HCT116 (cell line): ENCODE data around the gene GNG7. TPM values are rescaled to one million over a fixed set of nuclear protein-coding genes. Genes with fewer than 3 reads are reported as not detected.
"Not testable (repeated sequence)": the region's sequence is repeated elsewhere in the genome, so short reads cannot be mapped to it uniquely, and the experiment has no call there.

Source experiments
- ATAC-seq: fragments of 200-7000 bp; cut with Tn5 transposase; 2 replicates; pipeline ENCODE4 v1.9.1; 2020; ENCODE audit warnings: mild to moderate bottlenecking, moderate library complexity
- BruUV-seq: library from RNA; stranded (reverse); fragments of 400-500 nt; replicated peaks from 2 replicates; lab custom pipeline; 2021; lab: Mats Ljungman, UMichigan
- CTCF ChIA-PET: fragments of 300-600 bp; sonication (Branson Sonifier 250); formaldehyde crosslinking; loops from one replicate; lab custom pipeline; 2021; ENCODE audit warnings: antibody characterized with exemption; lab: Charles Lee
- POLR2A ChIA-PET: fragments of 300-600, 350-600 bp; sonication (Branson Sonifier 250); formaldehyde crosslinking; loops from one replicate; lab custom pipeline; 2021; ENCODE audit warnings: antibody characterized with exemption; lab: Charles Lee
- RAD21 ChIA-PET, 2 experiments: fragments of 300-600 bp; sonication (Branson Sonifier 250); formaldehyde crosslinking; loops; one replicate each; lab custom pipeline; 2023; ENCODE audit warnings: low total read pairs in 2 of 2; ENCODE audit not compliant: uncharacterized antibody in 2 of 2, unreplicated experiment in 2 of 2, low non-redundant PET in 1 of 2; lab: Charles Lee
- DNase-seq: peaks from one replicate; pipeline ENCODE4 v3.0.0-alpha.2; 2010; ENCODE audit warnings: low read depth, low spot score
- H2AFZ ChIP-seq: fragments of 200-600 bp; shearing (Covaris generic), sonication (generic); 2 replicates; pipeline ENCODE4 v1.6.1; 2017; ENCODE audit warnings: low read depth, mixed run types, mixed read lengths, antibody characterized with exemption, low read length; ENCODE audit not compliant: poor library complexity, severe bottlenecking
- H3K27ac ChIP-seq: 2 replicates; pipeline ENCODE4 v1.5.1; 2012; ENCODE audit warnings: low read depth, low read length
- H3K27me3 ChIP-seq: fragments of 200-600 bp; sonication (generic); 2 replicates; pipeline ENCODE4 v1.6.1; 2016; ENCODE audit warnings: mixed run types, low read length, mixed read lengths; ENCODE audit not compliant: insufficient read depth
- H3K36me3 ChIP-seq, 2 experiments: fragments of 200-500 bp in 1 of 2; fragments of 200-600 bp in 1 of 2; sonication (Bioruptor generic) in 1 of 2; sonication (generic) in 1 of 2; 2 replicates each; pipeline versions ENCODE4 v1.5.1 to v1.6.1; 2014 to 2016; ENCODE audit warnings: low read length in 2 of 2, inconsistent platforms in 1 of 2, mixed read lengths in 1 of 2, mixed run types in 1 of 2; ENCODE audit not compliant: insufficient read depth in 2 of 2, control insufficient read depth in 1 of 2
- H3K4me1 ChIP-seq, 2 experiments: fragments of 200-600 bp in 1 of 2; sonication (generic) in 1 of 2; 2 replicates each; pipeline versions ENCODE4 v1.5.1 to v1.6.1; 2012 to 2017; ENCODE audit warnings: low read length in 2 of 2, inconsistent platforms in 1 of 2, mild to moderate bottlenecking in 1 of 2, mixed read lengths in 1 of 2, mixed run types in 1 of 2, moderate library complexity in 1 of 2; ENCODE audit not compliant: insufficient read depth in 2 of 2, control insufficient read depth in 1 of 2
- H3K4me2 ChIP-seq: fragments of 200-600 bp; sonication (generic); 2 replicates; pipeline ENCODE4 v1.6.1; 2017; ENCODE audit warnings: mixed run types, low read length, mixed read lengths
- H3K4me3 ChIP-seq, 2 experiments: fragments of 200-600 bp in 1 of 2; sonication (generic) in 1 of 2; replicated peaks in 1 of 2; 2 replicates each; pipeline ENCODE4 v1.5.1; 2011 to 2016; ENCODE audit warnings: low read length in 2 of 2, control low read depth in 1 of 2, low read depth in 1 of 2, mild to moderate bottlenecking in 1 of 2, mixed read lengths in 1 of 2, mixed run types in 1 of 2
- H3K79me2 ChIP-seq: fragments of 200-600 bp; sonication (generic); 2 replicates; pipeline ENCODE4 v1.6.1; 2017; ENCODE audit warnings: mild to moderate bottlenecking, mixed run types, low read length, moderate library complexity, mixed read lengths; ENCODE audit not compliant: insufficient read depth
- H3K9ac ChIP-seq: fragments of 200-600 bp; sonication (generic); 2 replicates; pipeline ENCODE4 v1.6.1; 2016; ENCODE audit warnings: low read length, mixed read lengths
- H3K9me2 ChIP-seq: fragments of 200-600 bp; sonication (generic), shearing (Covaris generic); 2 replicates; pipeline ENCODE4 v1.6.1; 2017; ENCODE audit warnings: mixed run types, mild to moderate bottlenecking, moderate library complexity; ENCODE audit not compliant: insufficient read depth
- H3K9me3 ChIP-seq, 2 experiments: fragments of 200-500 bp in 1 of 2; fragments of 200-600 bp in 1 of 2; sonication (Bioruptor generic) in 1 of 2; sonication (generic) in 1 of 2; 2 replicates each; pipeline ENCODE4 v1.6.1; 2014 to 2017; ENCODE audit warnings: low read length in 2 of 2, mixed read lengths in 2 of 2, inconsistent platforms in 1 of 2, low read depth in 1 of 2, mild to moderate bottlenecking in 1 of 2, mixed run types in 1 of 2, moderate library complexity in 1 of 2; ENCODE audit not compliant: control insufficient read depth in 1 of 2, insufficient read depth in 1 of 2
- H4K20me1 ChIP-seq: fragments of 200-600 bp; sonication (generic), shearing (Covaris generic); 2 replicates; pipeline ENCODE4 v1.6.1; 2017; ENCODE audit warnings: mixed run types, mild to moderate bottlenecking, moderate library complexity; ENCODE audit not compliant: insufficient read depth
- ATF3 ChIP-seq: IDR thresholded peaks from 2 replicates; pipeline ENCODE4 v1.6.1; 2012
- CBX3 ChIP-seq: IDR thresholded peaks from 2 replicates; pipeline ENCODE4 v1.6.1; 2012; ENCODE audit warnings: low read depth
- CTCF ChIP-seq, 3 experiments: fragments of 200-600 bp in 1 of 3; sonication (generic) in 1 of 3; IDR thresholded peaks in 2 of 3; conservative IDR thresholded peaks in 1 of 3; 2 replicates each; pipeline ENCODE4 v1.5.1; 2012 to 2017; ENCODE audit warnings: low read depth in 2 of 3, low read length in 2 of 3, antibody characterized with exemption in 1 of 3, borderline replicate concordance in 1 of 3, control low read depth in 1 of 3, mild to moderate bottlenecking in 1 of 3, mixed read lengths in 1 of 3, mixed run types in 1 of 3, moderate library complexity in 1 of 3; ENCODE audit not compliant: insufficient read depth in 1 of 3
- EGR1 ChIP-seq: IDR thresholded peaks from 2 replicates; pipeline ENCODE4 v1.6.1; 2012; ENCODE audit warnings: low read depth
- EZH2phosphoT487 ChIP-seq: fragments of 200-600 bp; IDR thresholded peaks from 2 replicates; pipeline ENCODE4 v1.6.1; 2018; ENCODE audit warnings: antibody characterized with exemption, borderline replicate concordance
- MAX ChIP-seq: IDR thresholded peaks from 2 replicates; pipeline ENCODE4 v1.6.1; 2012
- POLR2AphosphoS5 ChIP-seq: IDR thresholded peaks from 2 replicates; pipeline ENCODE4 v1.6.1; 2011; ENCODE audit warnings: mild to moderate bottlenecking, low read depth, low read length, moderate library complexity
- RAD21 ChIP-seq: IDR thresholded peaks from 2 replicates; pipeline ENCODE4 v1.6.1; 2012; ENCODE audit warnings: low read depth, mild to moderate bottlenecking
- SIN3A ChIP-seq: IDR thresholded peaks from 2 replicates; pipeline ENCODE4 v1.6.1; 2012; ENCODE audit warnings: low read depth
- SP1 ChIP-seq: IDR thresholded peaks from 2 replicates; pipeline ENCODE4 v1.6.1; 2012; ENCODE audit warnings: low read depth
- TCF7L2 ChIP-seq: IDR thresholded peaks from 2 replicates; pipeline ENCODE4 v1.7.0; 2011; ENCODE audit warnings: borderline replicate concordance, inconsistent platforms; ENCODE audit not compliant: insufficient read depth, insufficient read length; ENCODE audit errors: extremely low read depth
- ZBTB33 ChIP-seq: IDR thresholded peaks from 2 replicates; pipeline ENCODE4 v1.6.1; 2011; ENCODE audit warnings: mild to moderate bottlenecking, low read length, moderate library complexity; ENCODE audit not compliant: insufficient replicate concordance; ENCODE audit errors: extremely low read depth
- ZFX ChIP-seq: fragments of 450-650 bp; IDR thresholded peaks from 2 replicates; pipeline ENCODE4 v1.6.1; 2017
- intact Hi-C: fragments of 100-400 bp; cut with micrococcal nuclease; formaldehyde crosslinking; loops from 2 replicates; pipeline ENCODE4 v1.10.0; 2022
- total RNA-seq: library from RNA; stranded (reverse); gene quantifications from one replicate; pipeline ENCODE4 v1.2.1, GENCODE V29; 2021; ENCODE audit not compliant: unreplicated experiment

Gene GNG7
- total RNA-seq, 1 experiment from 2014 or later, result 11.3 TPM

GRCh38 chr19:2474232-2475017, 228.1 kb downstream of the GNG7 start:
- CTCF ChIA-PET, result interaction anchor here (0.7 to 1.4 kb wide), 9 partner anchors 9 to 163 kb away, joined by 3 to 22 read pairs (median 3); no protein-coding TSS in a partner anchor
- Histone ChIP-seq H3K4me2 (peak overlapping the region; percentile 98), H3K36me3 (peaks cover 2 to 20% of the 10 kb centered on the region in 2 experiments; a peak in 1 of 4 replicates), H3K9me3 (no peaks in the 10 kb centered on the region), H2AFZ (peak overlapping the region; percentile 100), H3K9me2 (no peaks in the 10 kb centered on the region), H3K4me1 (peaks cover 23 to 53% of the 10 kb centered on the region in 2 experiments), H3K4me3 (peak overlapping the region; percentile 49 to 96), H3K9ac (peak overlapping the region; percentile 66), H4K20me1 (peaks cover 14% of the 10 kb centered on the region; the same call in 1 of the 2 replicates), H3K79me2 (peaks cover 24% of the 10 kb centered on the region), H3K27me3 (no peaks in the 10 kb centered on the region), H3K27ac (peak overlapping the region; percentile 67; the same call in 1 of the 2 replicates)
- no TSS peak for BruUV-seq
- ATAC-seq, result peak; percentile 70
- intact Hi-C loops, result loop anchor here (1.0 kb wide), 2 partner anchors 105 to 137 kb away; no protein-coding TSS in a partner anchor
- peak; percentile 82 to 97 (median 82) for TF ChIP-seq CTCF (IDR thresholded peaks at IDR 0.05 in 2 of 3, conservative IDR thresholded peaks at IDR 0.05 in 1 of 3; ENCODE audit: borderline replicate concordance in 1 of 3, insufficient read depth in 1 of 3, low read depth in 2 of 3, low read length in 2 of 3)
- TF ChIP-seq TCF7L2, result peak; percentile 38
- TF ChIP-seq CBX3, result peak; percentile 44; the same call in 1 of the 2 replicates
- no peak for TF ChIP-seq SIN3A
- 0 out of 2 replicates have a peak, but pooled peaks have one; percentile 40 for TF ChIP-seq ZFX
- peak; percentile 8 for TF ChIP-seq ZBTB33
- TF ChIP-seq RAD21, result peak; percentile 100
- peak; percentile 27; the same call in 1 of the 2 replicates for TF ChIP-seq POLR2AphosphoS5
- no peak; the same call in 1 of the 2 replicates for TF ChIP-seq MAX
- TF ChIP-seq SP1, result no peak
- TF ChIP-seq EGR1, result peak; percentile 74
- TF ChIP-seq EZH2phosphoT487, result no peak
- no peak for TF ChIP-seq ATF3
- RAD21 ChIA-PET, result interaction anchor here (0.7 to 2.3 kb wide), 5 partner anchors 51 to 162 kb away, joined by 3 to 10 read pairs (median 6); no protein-coding TSS in a partner anchor
- POLR2A ChIA-PET, result interaction anchor here (0.7 to 4.0 kb wide), 5 partner anchors 11 to 137 kb away, joined by 3 to 73 read pairs (median 6); no protein-coding TSS in a partner anchor
- DNase-seq, result no peak

- H3K27me3 ChIP-seq, H3K36me3 ChIP-seq, H3K79me2 ChIP-seq, BruUV-seq, RAD21 ChIA-PET, H4K20me1 ChIP-seq, ATAC-seq, H3K9me2 ChIP-seq, DNase-seq, H2AFZ ChIP-seq, H3K4me3 ChIP-seq, H3K9me3 ChIP-seq: not testable (repeated sequence)
- Histone ChIP-seq H3K4me1 (peaks cover 23 to 41% of the 10 kb centered on the region in 2 experiments), H3K27ac (peak overlapping the region; percentile 54), H3K4me2 (peak overlapping the region; percentile 63), H3K9ac (peak overlapping the region; percentile 36)
- intact Hi-C loops, result loop anchor here (10.0 kb wide), 1 partner anchor 305 kb away; the partner anchor contains the start of gene DOT1L
- POLR2A ChIA-PET, result interaction anchor here (0.9 to 1.2 kb wide), 3 partner anchors 71 to 151 kb away, joined by 3 to 4 read pairs (median 4); no protein-coding TSS in a partner anchor
- CTCF ChIA-PET, result interaction anchor here (1.0 to 3.9 kb wide), 3 partner anchors 109 to 141 kb away, joined by 4 to 20 read pairs (median 5); no protein-coding TSS in a partner anchor
Measured at GRCh38 chr19:2469915-2470200, 232.6 kb downstream of the GNG7 start.
